Measurements from ENCODE around the gene CCDC33.

Gene CCDC33

GRCh38 chr15:74289671-74290070, 53.5 kb downstream of the CCDC33 start:
- no peak for DNase-seq (ENCODE audit: low read depth)

GRCh38 chr15:74290645-74291044, 54.5 kb downstream of the CCDC33 start:
- H3K4me3 ChIP-seq (ENCODE audit: control insufficient read depth, low read depth, low read length), result no peak overlapping the region
- TF ChIP-seq CTCF (IDR thresholded peaks at IDR 0.05; ENCODE audit: control insufficient read depth, insufficient read depth, low read depth, low read length, missing control alignments), result no peak

More at GRCh38 chr15:74289671-74290070, 53.5 kb downstream of the CCDC33 start:
- no peak for TF ChIP-seq CTCF (IDR thresholded peaks at IDR 0.05; ENCODE audit: control insufficient read depth, insufficient read depth, low read depth, low read length, missing control alignments)
- H3K4me3 ChIP-seq (ENCODE audit: control insufficient read depth, low read depth, low read length), result no peak overlapping the region

GRCh38 chr15:74291101-74292071, 55.3 kb downstream of the CCDC33 start:
- no peak overlapping the region for H3K4me3 ChIP-seq (ENCODE audit: control insufficient read depth, low read depth, low read length)
- DNase-seq (ENCODE audit: low read depth), result peak; percentile 37
- no peak for TF ChIP-seq CTCF (IDR thresholded peaks at IDR 0.05; ENCODE audit: control insufficient read depth, insufficient read depth, low read depth, low read length, missing control alignments)

More at GRCh38 chr15:74290645-74291044, 54.5 kb downstream of the CCDC33 start:
- DNase-seq (ENCODE audit: low read depth), result no peak

- no peak overlapping the region for H3K4me3 ChIP-seq (ENCODE audit: control insufficient read depth, low read depth, low read length)
- no peak for TF ChIP-seq CTCF (IDR thresholded peaks at IDR 0.05; ENCODE audit: control insufficient read depth, insufficient read depth, low read depth, low read length, missing control alignments)
- DNase-seq (ENCODE audit: low read depth), result no peak
These were observed 57.1 kb downstream of the CCDC33 start for GRCh38 chr15:74293021-74293810.

- no peak overlapping the region for H3K4me3 ChIP-seq (ENCODE audit: control insufficient read depth, low read depth, low read length)
- no peak for DNase-seq (ENCODE audit: low read depth)
- no peak for TF ChIP-seq CTCF (IDR thresholded peaks at IDR 0.05; ENCODE audit: control insufficient read depth, insufficient read depth, low read depth, low read length, missing control alignments)
These were observed 57.9 kb downstream of the CCDC33 start for GRCh38 chr15:74294010-74294409.

- DNase-seq (ENCODE audit: low read depth), result no peak
- no peak overlapping the region for H3K4me3 ChIP-seq (ENCODE audit: control insufficient read depth, low read depth, low read length)
- no peak for TF ChIP-seq CTCF (IDR thresholded peaks at IDR 0.05; ENCODE audit: control insufficient read depth, insufficient read depth, low read depth, low read length, missing control alignments)
These were observed 59.7 kb downstream of the CCDC33 start for GRCh38 chr15:74295800-74296199.
